Inferior parietal cortex (tissue), 1 donor: ENCODE measurements around the gene SASH3.

ENCODE experiments used
- DNase-seq: peaks from one replicate; pipeline ENCODE4 v3.0.0-alpha.2; 2016; ENCODE audit errors: extremely low spot score

Gene SASH3

GRCh38 chrX:129808829-129809796 lies 29.4 kb downstream of the SASH3 start:
- no peak for DNase-seq

GRCh38 chrX:129813662-129814368 lies 34.1 kb downstream of the SASH3 start:
- DNase-seq: no peak

GRCh38 chrX:129818123-129818522 lies 38.4 kb downstream of the SASH3 start:
- DNase-seq: no peak

GRCh38 chrX:129823115-129823514 lies 43.4 kb downstream of the SASH3 start:
- DNase-seq: no peak

- no peak for DNase-seq
Measured at GRCh38 chrX:129823522-129823921, 43.8 kb downstream of the SASH3 start.

- DNase-seq: no peak
Measured at GRCh38 chrX:129824620-129825019, 44.9 kb downstream of the SASH3 start.

GRCh38 chrX:129825746-129826505 lies 46.2 kb downstream of the SASH3 start:
- no peak for DNase-seq

GRCh38 chrX:129830494-129830893 lies 50.7 kb downstream of the SASH3 start:
- DNase-seq: no peak

GRCh38 chrX:129831091-129831885 lies 51.5 kb downstream of the SASH3 start:
- DNase-seq: peak; percentile 61

GRCh38 chrX:129833153-129833990 lies 53.6 kb downstream of the SASH3 start:
- no peak for DNase-seq

- DNase-seq: no peak
Measured at GRCh38 chrX:129836827-129837226, 57.1 kb downstream of the SASH3 start.

- DNase-seq: no peak
Measured at GRCh38 chrX:129840344-129840743, 60.6 kb downstream of the SASH3 start.

- DNase-seq: no peak
Measured at GRCh38 chrX:129842510-129843208, 62.9 kb downstream of the SASH3 start.

- DNase-seq: no peak
Measured at GRCh38 chrX:129843209-129843458, 63.4 kb downstream of the SASH3 start.

GRCh38 chrX:129843459-129844306 lies 63.9 kb downstream of the SASH3 start, which contains the start of gene ZDHHC9:
TSS of gene ZDHHC9 (minus strand) at chrX:129843886. CDS start at chrX:129841945, 1,941 bp downstream.
- peak; percentile 85 for DNase-seq
